HEK293 (cell line): ENCODE data around the gene TRAT1.

Experiments used
- CTCF ChIA-PET: fragments of 350-600 bp; formaldehyde crosslinking; extraction: SDS; loops from one replicate; lab custom pipeline; 2021; ENCODE audit warnings: antibody characterized with exemption; lab: Yijun Ruan, JAX
- POLR2A ChIA-PET: fragments of 300-600 bp; formaldehyde crosslinking; extraction: SDS; loops from one replicate; lab custom pipeline; 2020; ENCODE audit warnings: antibody characterized with exemption, inconsistent platforms; lab: Yijun Ruan, JAX
- H3K27ac ChIP-seq: fragments of 200-500 bp; sonication (Bioruptor generic); 2 replicates; pipeline ENCODE4 v1.5.1; 2014; ENCODE audit warnings: low read depth, low read length, control low read depth, inconsistent platforms; ENCODE audit errors: extremely low read depth
- H3K36me3 ChIP-seq, 2 experiments: fragments of 200-500 bp in 1 of 2; sonication (Bioruptor generic) in 1 of 2; 1 replicate in 1 of 2; 2 replicates in 1 of 2; pipeline ENCODE4 v1.5.1; 2014 to 2017; ENCODE audit warnings: inconsistent platforms in 2 of 2, low read length in 2 of 2; ENCODE audit not compliant: control insufficient read depth in 2 of 2, insufficient read depth in 1 of 2
- H3K4me1 ChIP-seq: fragments of 200-500 bp; sonication (Bioruptor generic); 2 replicates; pipeline ENCODE4 v1.5.1; 2014; ENCODE audit warnings: mild to moderate bottlenecking, low read length, inconsistent platforms; ENCODE audit not compliant: control insufficient read depth, insufficient read depth
- H3K4me3 ChIP-seq: 2 replicates; pipeline ENCODE4 v1.5.1; 2011; ENCODE audit warnings: low read depth, mild to moderate bottlenecking, control low read depth, low read length, moderate library complexity
- H3K9me3 ChIP-seq: fragments of 200-500 bp; sonication (Bioruptor generic); 2 replicates; pipeline ENCODE4 v1.5.1; 2014; ENCODE audit warnings: low read depth, low read length, inconsistent platforms; ENCODE audit not compliant: control insufficient read depth, insufficient read depth
- BCL11A ChIP-seq: fragments of 450-650 bp; formaldehyde crosslinking; IDR thresholded peaks from 2 replicates; pipeline ENCODE4 v1.5.1; 2016; ENCODE audit warnings: low read depth, missing biosample characterization, missing genetic modification characterization
- HOXD13 ChIP-seq: sonication (generic); formaldehyde crosslinking; IDR thresholded peaks from 2 replicates; pipeline ENCODE4 v1.8.0; 2022; ENCODE audit warnings: missing genetic modification reagents, borderline replicate concordance
- MYNN ChIP-seq: fragments of 450-650 bp; formaldehyde crosslinking; IDR thresholded peaks from 2 replicates; pipeline ENCODE4 v1.5.1; 2016; ENCODE audit warnings: missing biosample characterization, missing genetic modification characterization, borderline replicate concordance
- SP2 ChIP-seq: fragments of 450-650 bp; formaldehyde crosslinking; IDR thresholded peaks from 2 replicates; pipeline ENCODE4 v1.5.1; 2016; ENCODE audit warnings: missing biosample characterization, missing genetic modification characterization
- ZNF114 ChIP-seq: fragments of 450-650 bp; formaldehyde crosslinking; IDR thresholded peaks from 2 replicates; pipeline ENCODE4 v1.5.0; 2017; ENCODE audit warnings: missing biosample characterization, missing genetic modification characterization
- ZNF155 ChIP-seq: fragments of 450-650 bp; formaldehyde crosslinking; IDR thresholded peaks from 2 replicates; pipeline ENCODE4 v1.5.1; 2016; ENCODE audit warnings: missing biosample characterization, missing genetic modification characterization
- ZNF19 ChIP-seq: fragments of 450-650 bp; formaldehyde crosslinking; IDR thresholded peaks from 2 replicates; pipeline ENCODE4; 2016; ENCODE audit warnings: missing biosample characterization, missing genetic modification characterization, low read depth
- ZNF202 ChIP-seq: fragments of 450-650 bp; formaldehyde crosslinking; IDR thresholded peaks from 2 replicates; pipeline ENCODE4 v1.5.1; 2016; ENCODE audit warnings: missing biosample characterization, missing genetic modification characterization, borderline replicate concordance
- ZNF549 ChIP-seq: fragments of 450-650 bp; IDR thresholded peaks from 2 replicates; pipeline ENCODE4 v1.5.1; 2018; ENCODE audit warnings: missing biosample characterization, missing genetic modification characterization, mild to moderate bottlenecking, inconsistent platforms, moderate library complexity
- ZNF626 ChIP-seq: fragments of 450-650 bp; sonication (Bioruptor Pico); formaldehyde crosslinking; IDR thresholded peaks from 2 replicates; pipeline ENCODE4 v1.5.1; 2018; ENCODE audit warnings: missing biosample characterization, missing genetic modification characterization, inconsistent platforms
- ZNF776 ChIP-seq: fragments of 450-650 bp; formaldehyde crosslinking; IDR thresholded peaks from 2 replicates; pipeline ENCODE4 v1.5.0; 2017; ENCODE audit warnings: missing biosample characterization, missing genetic modification characterization, borderline replicate concordance
- TF ChIP-seq, protein P1 (sequence below): fragments of 450-650 bp; formaldehyde crosslinking; optimal IDR thresholded peaks from 2 replicates; pipeline ENCODE3; 2016; ENCODE audit warnings: missing biosample characterization, mild to moderate bottlenecking, missing genetic modification characterization
- TF ChIP-seq, protein P2 (sequence below): fragments of 450-650 bp; formaldehyde crosslinking; IDR thresholded peaks from 2 replicates; pipeline ENCODE4 v1.5.1; 2016; ENCODE audit warnings: missing biosample characterization, missing genetic modification characterization
- TF ChIP-seq, protein P3 (sequence below): fragments of 450-650 bp; formaldehyde crosslinking; IDR thresholded peaks from 2 replicates; pipeline ENCODE4 v1.5.1; 2016; ENCODE audit warnings: missing biosample characterization, missing genetic modification characterization
- TF ChIP-seq, protein P4 (sequence below): fragments of 450-650 bp; formaldehyde crosslinking; IDR thresholded peaks from 2 replicates; pipeline ENCODE4 v1.5.1; 2016; ENCODE audit warnings: missing biosample characterization, missing genetic modification characterization
- TF ChIP-seq, protein P5 (sequence below): fragments of 450-650 bp; formaldehyde crosslinking; IDR thresholded peaks from 2 replicates; pipeline ENCODE4 v1.5.1; 2016; ENCODE audit warnings: missing biosample characterization, missing genetic modification characterization
- TF ChIP-seq, protein P6 (sequence below): fragments of 450-650 bp; formaldehyde crosslinking; IDR thresholded peaks from 2 replicates; pipeline ENCODE4 v1.5.1; 2016; ENCODE audit warnings: missing biosample characterization, missing genetic modification characterization

TRAT1 gene

DNA sequence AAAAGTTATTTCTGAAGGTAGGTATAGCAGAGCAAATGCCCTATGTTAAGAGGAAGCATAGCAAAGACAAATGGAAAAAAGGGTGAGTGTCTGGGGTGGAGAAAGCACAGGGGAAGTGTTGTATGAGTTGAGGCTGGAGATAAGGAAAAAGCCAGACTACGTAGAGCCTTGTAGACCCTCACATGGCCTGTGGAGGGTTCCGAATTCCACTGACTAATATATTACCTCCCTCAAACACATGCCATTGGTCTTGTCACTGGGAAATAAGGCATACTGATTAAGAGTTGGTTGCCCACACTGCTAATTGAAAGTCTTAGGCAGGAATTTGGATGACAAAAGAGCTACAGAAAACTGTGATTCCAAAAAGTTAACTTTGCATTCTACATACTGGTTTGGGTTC is 65.2 kb downstream of the TRAT1 start:
- TF ChIP-seq, protein P1, sequence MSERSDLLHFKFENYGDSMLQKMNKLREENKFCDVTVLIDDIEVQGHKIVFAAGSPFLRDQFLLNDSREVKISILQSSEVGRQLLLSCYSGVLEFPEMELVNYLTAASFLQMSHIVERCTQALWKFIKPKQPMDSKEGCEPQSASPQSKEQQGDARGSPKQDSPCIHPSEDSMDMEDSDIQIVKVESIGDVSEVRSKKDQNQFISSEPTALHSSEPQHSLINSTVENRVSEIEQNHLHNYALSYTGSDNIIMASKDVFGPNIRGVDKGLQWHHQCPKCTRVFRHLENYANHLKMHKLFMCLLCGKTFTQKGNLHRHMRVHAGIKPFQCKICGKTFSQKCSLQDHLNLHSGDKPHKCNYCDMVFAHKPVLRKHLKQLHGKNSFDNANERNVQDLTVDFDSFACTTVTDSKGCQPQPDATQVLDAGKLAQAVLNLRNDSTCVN, result no peak
- no peak for TF ChIP-seq ZNF202
- no peak for TF ChIP-seq ZNF19 (tag by site-specific recombination)
- no peak for TF ChIP-seq ZNF626 (tag by site-specific recombination)
- TF ChIP-seq, protein P2, sequence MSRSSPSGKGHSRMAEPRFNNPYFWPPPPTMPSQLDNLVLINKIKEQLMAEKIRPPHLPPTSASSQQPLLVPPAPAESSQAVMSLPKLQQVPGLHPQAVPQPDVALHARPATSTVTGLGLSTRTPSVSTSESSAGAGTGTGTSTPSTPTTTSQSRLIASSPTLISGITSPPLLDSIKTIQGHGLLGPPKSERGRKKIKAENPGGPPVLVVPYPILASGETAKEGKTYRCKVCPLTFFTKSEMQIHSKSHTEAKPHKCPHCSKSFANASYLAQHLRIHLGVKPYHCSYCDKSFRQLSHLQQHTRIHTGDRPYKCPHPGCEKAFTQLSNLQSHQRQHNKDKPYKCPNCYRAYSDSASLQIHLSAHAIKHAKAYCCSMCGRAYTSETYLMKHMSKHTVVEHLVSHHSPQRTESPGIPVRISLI, result no peak
- TF ChIP-seq HOXD13, result no peak
- TF ChIP-seq ZNF776 (tag by site-specific recombination), result no peak
- TF ChIP-seq, protein P3, sequence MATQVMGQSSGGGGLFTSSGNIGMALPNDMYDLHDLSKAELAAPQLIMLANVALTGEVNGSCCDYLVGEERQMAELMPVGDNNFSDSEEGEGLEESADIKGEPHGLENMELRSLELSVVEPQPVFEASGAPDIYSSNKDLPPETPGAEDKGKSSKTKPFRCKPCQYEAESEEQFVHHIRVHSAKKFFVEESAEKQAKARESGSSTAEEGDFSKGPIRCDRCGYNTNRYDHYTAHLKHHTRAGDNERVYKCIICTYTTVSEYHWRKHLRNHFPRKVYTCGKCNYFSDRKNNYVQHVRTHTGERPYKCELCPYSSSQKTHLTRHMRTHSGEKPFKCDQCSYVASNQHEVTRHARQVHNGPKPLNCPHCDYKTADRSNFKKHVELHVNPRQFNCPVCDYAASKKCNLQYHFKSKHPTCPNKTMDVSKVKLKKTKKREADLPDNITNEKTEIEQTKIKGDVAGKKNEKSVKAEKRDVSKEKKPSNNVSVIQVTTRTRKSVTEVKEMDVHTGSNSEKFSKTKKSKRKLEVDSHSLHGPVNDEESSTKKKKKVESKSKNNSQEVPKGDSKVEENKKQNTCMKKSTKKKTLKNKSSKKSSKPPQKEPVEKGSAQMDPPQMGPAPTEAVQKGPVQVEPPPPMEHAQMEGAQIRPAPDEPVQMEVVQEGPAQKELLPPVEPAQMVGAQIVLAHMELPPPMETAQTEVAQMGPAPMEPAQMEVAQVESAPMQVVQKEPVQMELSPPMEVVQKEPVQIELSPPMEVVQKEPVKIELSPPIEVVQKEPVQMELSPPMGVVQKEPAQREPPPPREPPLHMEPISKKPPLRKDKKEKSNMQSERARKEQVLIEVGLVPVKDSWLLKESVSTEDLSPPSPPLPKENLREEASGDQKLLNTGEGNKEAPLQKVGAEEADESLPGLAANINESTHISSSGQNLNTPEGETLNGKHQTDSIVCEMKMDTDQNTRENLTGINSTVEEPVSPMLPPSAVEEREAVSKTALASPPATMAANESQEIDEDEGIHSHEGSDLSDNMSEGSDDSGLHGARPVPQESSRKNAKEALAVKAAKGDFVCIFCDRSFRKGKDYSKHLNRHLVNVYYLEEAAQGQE (tag by site-specific recombination), result no peak
- no peak for TF ChIP-seq ZNF155 (tag by site-specific recombination)
- TF ChIP-seq, protein P4, sequence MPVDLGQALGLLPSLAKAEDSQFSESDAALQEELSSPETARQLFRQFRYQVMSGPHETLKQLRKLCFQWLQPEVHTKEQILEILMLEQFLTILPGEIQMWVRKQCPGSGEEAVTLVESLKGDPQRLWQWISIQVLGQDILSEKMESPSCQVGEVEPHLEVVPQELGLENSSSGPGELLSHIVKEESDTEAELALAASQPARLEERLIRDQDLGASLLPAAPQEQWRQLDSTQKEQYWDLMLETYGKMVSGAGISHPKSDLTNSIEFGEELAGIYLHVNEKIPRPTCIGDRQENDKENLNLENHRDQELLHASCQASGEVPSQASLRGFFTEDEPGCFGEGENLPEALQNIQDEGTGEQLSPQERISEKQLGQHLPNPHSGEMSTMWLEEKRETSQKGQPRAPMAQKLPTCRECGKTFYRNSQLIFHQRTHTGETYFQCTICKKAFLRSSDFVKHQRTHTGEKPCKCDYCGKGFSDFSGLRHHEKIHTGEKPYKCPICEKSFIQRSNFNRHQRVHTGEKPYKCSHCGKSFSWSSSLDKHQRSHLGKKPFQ (tag by site-specific recombination), result no peak
- TF ChIP-seq ZNF549 (tag by site-specific recombination), result no peak
- no peak for TF ChIP-seq ZNF114 (tag by site-specific recombination)
- TF ChIP-seq, protein P5, sequence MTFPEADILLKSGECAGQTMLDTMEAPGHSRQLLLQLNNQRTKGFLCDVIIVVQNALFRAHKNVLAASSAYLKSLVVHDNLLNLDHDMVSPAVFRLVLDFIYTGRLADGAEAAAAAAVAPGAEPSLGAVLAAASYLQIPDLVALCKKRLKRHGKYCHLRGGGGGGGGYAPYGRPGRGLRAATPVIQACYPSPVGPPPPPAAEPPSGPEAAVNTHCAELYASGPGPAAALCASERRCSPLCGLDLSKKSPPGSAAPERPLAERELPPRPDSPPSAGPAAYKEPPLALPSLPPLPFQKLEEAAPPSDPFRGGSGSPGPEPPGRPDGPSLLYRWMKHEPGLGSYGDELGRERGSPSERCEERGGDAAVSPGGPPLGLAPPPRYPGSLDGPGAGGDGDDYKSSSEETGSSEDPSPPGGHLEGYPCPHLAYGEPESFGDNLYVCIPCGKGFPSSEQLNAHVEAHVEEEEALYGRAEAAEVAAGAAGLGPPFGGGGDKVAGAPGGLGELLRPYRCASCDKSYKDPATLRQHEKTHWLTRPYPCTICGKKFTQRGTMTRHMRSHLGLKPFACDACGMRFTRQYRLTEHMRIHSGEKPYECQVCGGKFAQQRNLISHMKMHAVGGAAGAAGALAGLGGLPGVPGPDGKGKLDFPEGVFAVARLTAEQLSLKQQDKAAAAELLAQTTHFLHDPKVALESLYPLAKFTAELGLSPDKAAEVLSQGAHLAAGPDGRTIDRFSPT (tag by site-specific recombination), result no peak
- TF ChIP-seq, protein P6, sequence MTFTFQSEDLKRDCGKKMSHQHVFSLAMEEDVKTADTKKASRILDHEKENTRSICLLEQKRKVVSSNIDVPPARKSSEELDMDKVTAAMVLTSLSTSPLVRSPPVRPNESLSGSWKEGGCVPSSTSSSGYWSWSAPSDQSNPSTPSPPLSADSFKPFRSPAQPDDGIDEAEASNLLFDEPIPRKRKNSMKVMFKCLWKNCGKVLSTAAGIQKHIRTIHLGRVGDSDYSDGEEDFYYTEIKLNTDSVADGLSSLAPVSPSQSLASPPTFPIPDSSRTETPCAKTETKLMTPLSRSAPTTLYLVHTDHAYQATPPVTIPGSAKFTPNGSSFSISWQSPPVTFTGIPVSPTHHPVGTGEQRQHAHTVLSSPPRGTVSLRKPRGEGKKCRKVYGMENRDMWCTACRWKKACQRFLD (tag by site-specific recombination), result no peak
- TF ChIP-seq BCL11A (tag by site-specific recombination), result no peak
- TF ChIP-seq SP2 (tag by site-specific recombination), result no peak
- TF ChIP-seq MYNN (tag by site-specific recombination), result no peak
- TF ChIP-seq, all 188 proteins: peak for 0
- CTCF ChIA-PET, result no interaction called here
- POLR2A ChIA-PET, result no interaction called here
- Histone ChIP-seq H3K9me3 (no peaks in the 10 kb centered on the region), H3K27ac (no peak overlapping the region), H3K4me1 (no peaks in the 10 kb centered on the region), H3K4me3 (no peak overlapping the region), H3K36me3 (no peaks in the 10 kb centered on the region)
